Inflammatory macrophage treated with lipopolysaccharide for 1 hour (primary cell): ENCODE measurements around the gene HIP1R.
"Not testable (repeated sequence)": the region's sequence is repeated elsewhere in the genome, so short reads cannot be mapped to it uniquely, and the experiment has no call there.

Source experiments
- DNase-seq, 2 donors: peaks; one replicate each; pipeline ENCODE4 v3.0.0-alpha.2; 2020 to 2022

The HIP1R gene

GRCh38 chr12:122862872-122863701, 27.8 kb downstream of the HIP1R start:
- DNase-seq: no peak

- DNase-seq: no peak
Measured at GRCh38 chr12:122864894-122865253, 29.6 kb downstream of the HIP1R start.

GRCh38 chr12:122865268-122866231, 30.3 kb downstream of the HIP1R start:
- DNase-seq: no peak

- DNase-seq: no peak
Measured at GRCh38 chr12:122866379-122866778, 31.1 kb downstream of the HIP1R start.

GRCh38 chr12:122866950-122867607, 31.8 kb downstream of the HIP1R start:
- DNase-seq: no peak

- no peak for DNase-seq
Measured at GRCh38 chr12:122867691-122868461, 32.6 kb downstream of the HIP1R start.

DNA sequence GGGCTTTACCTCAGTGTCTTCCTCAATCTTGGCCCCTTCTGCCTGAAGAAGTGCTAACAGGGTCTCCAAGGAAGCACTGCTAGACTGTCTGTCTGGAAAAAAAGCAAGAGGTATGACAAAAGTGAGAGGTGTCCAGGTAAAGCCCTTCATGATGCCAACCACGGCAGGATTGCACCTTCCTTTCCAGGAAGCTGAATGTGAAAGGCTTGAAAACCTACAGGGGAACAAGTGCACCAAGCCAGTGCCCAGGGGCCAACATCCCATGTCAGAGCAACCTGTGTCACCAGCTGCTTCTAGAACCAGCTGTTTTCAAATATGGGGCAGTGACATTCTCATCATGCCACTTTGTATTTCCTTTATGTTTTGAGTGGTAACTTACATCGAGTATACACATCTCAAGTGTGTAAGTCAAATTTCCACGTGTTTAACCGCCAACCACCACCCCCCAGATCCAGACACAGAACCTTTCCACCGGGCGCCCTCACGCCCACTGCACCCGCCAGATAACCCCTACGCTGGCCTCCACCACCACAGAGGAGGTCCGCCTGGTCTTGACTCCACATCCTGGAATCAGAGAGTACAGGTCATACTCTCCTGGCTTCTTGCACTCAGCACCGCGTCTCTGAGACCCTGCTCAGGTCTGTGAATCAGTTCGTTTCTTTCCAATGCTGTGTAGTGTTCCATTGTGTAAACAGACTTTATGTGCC, 33.4 kb downstream of the HIP1R start:
- no peak for DNase-seq

DNA sequence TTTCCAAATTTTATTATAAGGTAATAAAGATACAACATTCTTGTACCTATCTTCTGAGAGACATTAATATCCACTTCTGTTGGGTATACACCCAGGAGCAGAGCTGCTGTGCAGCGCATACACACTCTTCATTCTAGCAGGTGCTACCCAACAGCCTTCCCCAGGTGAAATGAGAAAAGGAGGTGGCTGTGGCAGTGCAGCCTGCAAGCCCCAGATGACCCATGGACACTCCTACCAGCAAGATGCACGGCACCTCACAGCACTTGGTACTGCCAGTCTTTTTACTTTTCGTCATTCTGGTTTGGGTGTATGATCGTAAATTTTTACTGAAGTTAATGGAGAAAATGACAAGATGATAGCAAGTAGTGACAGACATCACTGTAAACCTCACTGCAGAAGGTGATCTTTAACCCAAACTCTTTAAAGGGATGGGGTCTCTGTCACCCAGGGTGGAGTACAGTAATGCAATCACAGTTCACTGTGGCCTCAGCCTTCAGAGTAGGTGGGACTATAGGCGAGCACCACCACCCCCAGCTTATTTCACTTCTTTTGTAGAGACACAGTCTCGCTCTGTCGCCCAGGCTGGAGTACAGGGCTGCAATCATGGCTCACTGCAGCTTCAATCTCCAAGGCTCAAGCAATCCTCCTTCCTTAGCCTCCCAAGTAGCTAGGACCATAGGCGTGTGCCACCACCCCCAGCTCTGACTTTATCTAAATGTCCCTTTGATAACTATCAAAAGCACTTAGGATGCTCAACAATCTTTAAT, 34.1 kb downstream of the HIP1R start:
- no peak for DNase-seq

DNA sequence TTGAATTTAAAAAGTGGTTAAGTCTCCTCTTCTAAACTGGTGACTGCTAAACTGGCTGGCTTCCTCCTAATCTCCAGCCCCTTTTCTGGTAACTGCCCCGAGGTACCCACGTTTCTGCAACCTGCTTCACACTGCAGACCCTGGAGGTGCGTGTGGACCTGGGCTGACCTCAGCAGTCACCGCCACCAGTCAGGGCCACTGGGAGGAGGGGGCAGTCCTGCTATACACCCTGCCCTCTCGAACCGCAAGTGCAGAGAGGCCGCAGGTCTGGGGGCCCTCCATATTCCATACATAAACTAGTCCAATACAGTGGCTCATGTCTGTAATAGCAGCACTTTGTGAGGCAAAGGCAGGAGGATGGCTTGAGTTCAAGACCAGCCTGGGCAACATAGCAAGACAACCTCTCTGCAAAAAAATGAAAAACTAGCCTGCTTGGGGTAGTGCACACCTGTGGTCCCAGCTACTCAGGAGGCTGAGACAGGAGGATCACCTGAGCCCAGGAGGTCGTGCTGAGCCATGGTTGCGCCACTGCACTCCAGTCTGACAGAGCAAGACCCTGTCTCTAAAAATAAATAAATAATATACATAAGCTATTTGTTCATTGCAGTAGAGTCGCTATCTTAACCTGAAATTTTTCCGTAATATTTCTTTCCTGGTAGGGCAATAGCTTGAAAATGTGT, 35.0 kb downstream of the HIP1R start:
- no peak for DNase-seq

GRCh38 chr12:122870867-122871664, 35.8 kb downstream of the HIP1R start:
- no peak for DNase-seq

DNA sequence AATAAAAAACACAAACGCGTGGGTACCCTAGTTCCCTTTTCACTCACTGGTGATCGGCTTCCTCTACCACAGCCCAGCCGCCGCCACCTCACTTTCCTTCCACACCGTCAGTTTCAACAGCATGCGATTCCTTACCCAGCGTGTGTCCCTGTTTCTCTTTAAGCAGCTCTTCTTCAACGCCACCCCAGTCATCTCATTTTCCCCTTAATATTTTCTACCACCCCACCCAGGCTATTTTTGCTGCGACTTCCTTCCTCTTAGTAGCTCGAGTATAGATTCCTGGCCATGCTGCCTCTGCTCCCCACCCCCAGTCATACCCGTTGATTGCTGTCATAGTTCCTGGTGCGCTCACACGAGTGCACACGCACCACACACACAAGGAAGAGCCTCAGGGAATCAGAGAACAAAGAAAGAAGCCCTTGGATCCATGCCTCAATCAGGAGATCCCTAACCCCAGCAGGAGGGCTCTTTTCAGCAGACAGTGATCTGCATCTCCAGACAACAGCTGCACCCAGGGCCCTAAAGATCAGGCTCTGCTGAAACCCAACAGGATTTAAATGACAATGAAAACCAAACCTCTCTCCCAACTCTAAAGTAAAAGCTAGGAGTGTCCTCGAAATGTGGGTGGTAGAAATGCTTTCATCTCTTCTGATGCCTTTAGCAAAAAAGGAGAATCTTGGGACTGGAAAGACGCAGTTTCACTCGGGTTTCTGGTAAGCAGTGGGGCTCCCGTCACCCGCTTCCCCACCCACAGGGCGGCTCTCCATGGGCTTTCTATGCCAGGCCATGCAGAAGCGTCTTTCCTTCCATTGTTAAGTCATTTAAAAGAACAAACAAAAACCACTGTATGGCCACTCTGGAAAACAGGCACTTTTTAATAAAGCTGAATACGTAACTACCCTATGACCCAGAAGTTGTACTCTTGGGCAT, 36.9 kb downstream of the HIP1R start:
- peak; percentile 78 to 80 for DNase-seq

- DNase-seq: no peak
Measured at GRCh38 chr12:122872815-122873361, 37.6 kb downstream of the HIP1R start.

DNA sequence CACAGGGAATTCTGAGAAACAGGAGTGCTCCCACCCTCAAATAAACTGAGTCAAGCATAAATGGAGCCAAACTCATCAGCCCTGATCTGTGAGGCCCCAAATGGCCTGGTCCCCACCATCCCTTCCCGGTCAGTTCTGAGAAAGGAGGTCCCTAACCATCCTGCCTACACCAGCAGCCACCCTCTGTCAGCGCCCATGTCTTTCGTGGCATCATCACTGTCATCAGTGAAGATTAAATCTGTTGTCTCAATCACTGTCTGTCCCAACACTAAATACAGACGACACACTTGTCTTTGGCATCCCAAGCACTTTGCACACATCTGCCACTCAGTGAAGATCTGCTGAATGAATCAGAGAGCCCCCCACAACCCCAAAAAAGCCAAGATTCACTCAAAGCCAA, 38.3 kb downstream of the HIP1R start:
- no peak for DNase-seq

GRCh38 chr12:122874081-122874480, 38.8 kb downstream of the HIP1R start:
- no peak for DNase-seq

GRCh38 chr12:122875590-122876220, 40.4 kb downstream of the HIP1R start:
- no peak for DNase-seq

DNA sequence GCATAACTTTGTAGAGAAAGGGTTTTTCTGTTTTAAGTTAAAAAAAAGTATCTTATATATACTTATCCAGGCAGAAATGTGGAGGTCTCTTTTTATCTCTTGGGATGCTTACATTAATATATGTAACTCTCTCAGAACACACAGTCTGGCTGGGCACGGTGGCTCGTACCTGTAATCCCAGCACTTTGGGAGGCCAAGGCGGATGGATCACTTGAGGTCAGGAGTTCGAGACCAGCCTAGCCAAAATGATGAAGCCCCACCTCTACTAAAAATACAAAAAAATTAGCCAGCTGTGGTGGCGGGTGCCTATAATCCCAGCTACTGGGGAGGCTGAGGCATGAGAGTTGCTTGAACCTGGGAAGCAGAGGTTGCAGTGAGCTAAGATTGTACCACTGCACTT, 41.0 kb downstream of the HIP1R start:
- not testable (repeated sequence) for DNase-seq

DNA sequence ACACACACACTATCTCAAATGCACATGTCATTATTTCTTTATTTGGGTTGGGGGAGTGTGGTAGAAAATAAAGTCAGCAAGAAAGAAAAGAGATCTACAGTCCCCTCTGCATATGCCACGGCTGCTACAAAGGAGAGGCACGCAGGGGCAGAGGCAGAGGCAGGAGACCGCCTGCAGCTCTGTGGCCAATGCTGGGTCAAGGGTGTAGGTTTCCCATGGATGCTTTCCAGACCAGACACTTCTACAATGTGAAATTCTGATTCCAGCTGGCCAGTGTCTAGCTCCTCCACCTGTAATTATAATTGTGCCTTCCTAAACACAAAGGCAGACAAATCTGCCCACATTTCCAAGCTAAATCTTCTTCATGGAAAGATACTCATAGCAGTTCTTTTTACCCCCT, 41.5 kb downstream of the HIP1R start:
- DNase-seq: no peak
